ENCODE data around the gene ALG3. TPM values are rescaled to one million over a fixed set of nuclear protein-coding genes. Genes with fewer than 3 reads are reported as not detected.

The ALG3 gene
- total and polyA plus RNA-seq, 9 of the 15 experiments (the other 6 are each of a cell fraction or from before 2014, with no cell fraction given): 37.5 to 107 (median 80.1) TPM

GRCh38 chr3:184249412-184250166 lies 827 bp upstream of the ALG3 start, which contains the start of gene EEF1AKMT4 (continued):
- TF ChIP-seq HDAC2 (IDR thresholded peaks at IDR 0.05) (peak; percentile 37; the same call in 1 of the 2 replicates), CREB3L1 (IDR thresholded peaks at IDR 0.05; ENCODE audit: borderline replicate concordance, low read depth) (peak; percentile 92), TFAP4 (CRISPR knock-in tag; IDR thresholded peaks at IDR 0.05; ENCODE audit: borderline replicate concordance) (peak; percentile 82), MAX (CRISPR knock-in tag; IDR thresholded peaks at IDR 0.05) (peak; percentile 94), RAD21 (CRISPR knock-in tag; conservative IDR thresholded peaks at IDR 0.05 in 1 of 2, IDR thresholded peaks at IDR 0.05 in 1 of 2) (peak; percentile 8 to 30; a peak in 1 of 4 replicates), MBD2 (IDR thresholded peaks at IDR 0.05; ENCODE audit: borderline replicate concordance, low read depth) (peak; percentile 36; the same call in 1 of the 2 replicates), KDM5B (IDR thresholded peaks at IDR 0.05; ENCODE audit: insufficient replicate concordance, low read depth, low read length) (peak; percentile 80), CREM (IDR thresholded peaks at IDR 0.05; ENCODE audit: low read depth) (peak; percentile 36), NKRF (IDR thresholded peaks at IDR 0.05; ENCODE audit: borderline replicate concordance) (peak; percentile 91), ZNF511 (CRISPR knock-in tag; IDR thresholded peaks at IDR 0.05) (0 out of 2 replicates have a peak, but pooled peaks have one; percentile 6), SUPT5H (IDR thresholded peaks at IDR 0.05) (peak; percentile 62), CTBP1 (IDR thresholded peaks at IDR 0.05; ENCODE audit: borderline replicate concordance) (peak; percentile 76; the same call in 1 of the 2 replicates), SMARCE1 (IDR thresholded peaks at IDR 0.05) (no peak), EP400 (IDR thresholded peaks at IDR 0.05) (peak; percentile 92), ZNF717 (CRISPR knock-in tag; IDR thresholded peaks at IDR 0.05) (no peak), HNRNPLL (IDR thresholded peaks at IDR 0.05; ENCODE audit: low read depth, low read length, poor library complexity, severe bottlenecking) (peak; percentile 94), SIN3B (IDR thresholded peaks at IDR 0.05; ENCODE audit: low read depth) (peak; percentile 37; the same call in 1 of the 2 replicates), SIN3A (IDR thresholded peaks at IDR 0.05; ENCODE audit: borderline replicate concordance in 2 of 2, control insufficient read depth in 1 of 2, low read depth in 2 of 2, low read length in 2 of 2) (peak; percentile 84 to 97), HDAC1 (IDR thresholded peaks at IDR 0.05) (peak; percentile 52 to 94; a peak in 3 of 4 replicates), RBM22 (IDR thresholded peaks at IDR 0.05; ENCODE audit: low read depth, low read length, poor library complexity, severe bottlenecking) (no peak)

Data from K562 (cell line).